Pons (tissue), 1 donor: ENCODE results near the gene RICTOR.

ENCODE experiments used
- DNase-seq: peaks from one replicate; pipeline ENCODE4 v3.0.0-alpha.2; 2016; ENCODE audit warnings: low spot score

The RICTOR gene

GRCh38 chr5:38938973-38939372 lies 135.2 kb downstream of the RICTOR start:
- no peak for DNase-seq

GRCh38 chr5:38938424-38938823 lies 135.8 kb downstream of the RICTOR start:
- no peak for DNase-seq

GRCh38 chr5:38936269-38936668 lies 137.9 kb downstream of the RICTOR start:
- no peak for DNase-seq

- no peak for DNase-seq
These were observed 138.8 kb downstream of the RICTOR start for GRCh38 chr5:38935437-38935836.

- no peak for DNase-seq
These were observed 141.3 kb downstream of the RICTOR start for GRCh38 chr5:38932854-38933408.

- DNase-seq = no peak
These were observed 142.5 kb downstream of the RICTOR start for GRCh38 chr5:38931731-38932130.

- DNase-seq = no peak
These were observed 144.4 kb downstream of the RICTOR start for GRCh38 chr5:38929838-38930237.

- DNase-seq = no peak
These were observed 146.7 kb downstream of the RICTOR start for GRCh38 chr5:38927470-38927869.

GRCh38 chr5:38926121-38926520 lies 148.1 kb downstream of the RICTOR start:
- no peak for DNase-seq

GRCh38 chr5:38925154-38925925 lies 148.9 kb downstream of the RICTOR start:
- no peak for DNase-seq

- DNase-seq = no peak
These were observed 150.3 kb downstream of the RICTOR start for GRCh38 chr5:38923661-38924451.

GRCh38 chr5:38922199-38922598 lies 152.0 kb downstream of the RICTOR start:
- DNase-seq = peak; percentile 62

- no peak for DNase-seq
These were observed 153.0 kb downstream of the RICTOR start for GRCh38 chr5:38921174-38921573.

GRCh38 chr5:38916802-38917201 lies 157.4 kb downstream of the RICTOR start:
- DNase-seq = no peak

- DNase-seq = no peak
These were observed 160.5 kb downstream of the RICTOR start for GRCh38 chr5:38913714-38914113.

GRCh38 chr5:38911933-38912332 lies 162.3 kb downstream of the RICTOR start:
- no peak for DNase-seq

GRCh38 chr5:38906503-38906902 lies 167.7 kb downstream of the RICTOR start:
- DNase-seq = no peak

- no peak for DNase-seq
These were observed 168.7 kb downstream of the RICTOR start for GRCh38 chr5:38905516-38905915.

GRCh38 chr5:38899936-38900335 lies 174.3 kb downstream of the RICTOR start:
- no peak for DNase-seq

GRCh38 chr5:38896760-38897159 lies 177.4 kb downstream of the RICTOR start:
- DNase-seq = no peak

- DNase-seq = no peak
These were observed 181.8 kb downstream of the RICTOR start for GRCh38 chr5:38892363-38892762.

GRCh38 chr5:38891563-38891962 lies 182.6 kb downstream of the RICTOR start:
- no peak for DNase-seq

- DNase-seq = no peak
These were observed 184.8 kb downstream of the RICTOR start for GRCh38 chr5:38889424-38889823.
